HG03108 (cell line): ENCODE data around the gene EED.
A peak's percentile ranks its signal among the peaks of the same experiment; 100 is the strongest.
"Not testable (repeated sequence)": the region's sequence is repeated elsewhere in the genome, so short reads cannot be mapped to it uniquely, and the experiment has no call there.

ENCODE experiments used
- ATAC-seq: cut with Tn5 transposase; IDR thresholded peaks from one replicate; pipeline ENCODE4 v1.9.1; 2021; ENCODE audit warnings: moderate library complexity; ENCODE audit not compliant: unreplicated experiment

EED gene

DNA sequence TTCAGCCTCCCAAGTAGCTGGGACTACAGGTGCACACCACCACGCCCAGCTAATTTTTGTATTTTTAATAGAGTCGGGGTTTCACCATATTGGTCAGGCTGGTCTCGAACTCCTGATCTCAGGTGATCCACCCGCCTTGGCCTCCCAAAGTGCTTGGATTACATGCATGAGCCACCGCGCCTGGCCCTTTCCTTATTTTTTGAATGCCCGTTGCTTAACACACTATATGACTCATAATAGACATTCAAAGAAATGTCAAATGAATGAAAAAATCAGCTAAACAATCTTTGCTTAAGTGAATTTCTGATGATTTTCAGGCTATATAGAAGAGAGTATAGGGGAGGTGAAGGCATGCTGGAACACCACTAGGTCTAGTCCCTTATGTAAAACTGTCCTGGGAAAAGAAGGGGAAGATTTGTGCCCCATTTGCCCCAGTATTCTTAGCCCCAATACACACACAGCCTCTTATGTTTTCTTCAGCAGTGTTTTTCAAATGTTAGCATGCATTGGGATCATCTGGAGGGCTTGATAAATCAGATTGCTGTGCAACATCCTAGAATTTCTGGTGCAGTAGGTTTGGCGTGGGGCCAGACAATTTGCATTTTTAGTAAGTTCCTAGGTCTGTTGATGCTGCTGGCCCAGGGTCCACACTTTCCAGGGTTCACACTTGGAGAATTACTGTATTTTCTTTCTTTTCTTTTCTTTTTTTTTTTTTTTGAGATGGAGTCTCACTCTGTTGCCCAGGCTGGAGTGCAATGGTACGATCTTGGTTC, 45.1 kb downstream of the EED start:
- not testable (repeated sequence) for ATAC-seq

DNA sequence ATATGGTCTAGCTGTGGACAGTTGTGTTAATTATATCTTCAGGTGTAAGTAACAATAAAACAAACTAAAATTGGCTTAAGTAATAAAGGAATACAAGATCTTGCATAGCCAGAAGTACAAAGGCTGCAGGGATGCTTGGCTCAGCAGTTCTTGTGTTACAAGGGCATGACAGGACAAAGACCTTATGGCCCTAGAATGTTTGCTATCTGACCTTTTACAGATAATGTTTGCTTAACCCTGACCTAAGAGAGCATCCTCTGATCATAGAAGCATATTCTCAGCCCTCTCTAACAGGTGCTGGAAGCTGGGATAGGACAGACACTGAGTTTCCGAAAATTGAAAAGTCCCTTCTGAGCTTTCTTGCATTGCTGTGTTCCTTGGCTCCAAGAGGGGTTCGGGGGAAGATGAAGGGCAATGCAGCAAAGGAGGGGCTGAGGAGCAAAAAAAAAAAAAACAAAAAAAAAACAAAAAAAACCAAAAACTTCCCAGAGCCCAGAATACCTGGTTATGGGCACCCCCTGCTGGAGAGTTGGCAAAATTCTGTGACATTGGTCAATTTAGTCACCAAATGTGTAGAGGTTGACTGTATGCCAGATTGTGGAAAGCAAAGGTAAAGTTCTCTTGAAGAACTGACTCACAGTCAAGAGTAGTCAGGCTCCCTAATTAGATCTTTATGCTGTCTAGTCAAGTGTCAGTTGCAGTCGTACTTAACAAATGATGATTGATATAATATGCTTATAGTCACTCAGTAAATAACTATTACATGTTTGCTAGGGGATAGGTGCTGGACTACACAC, 47.1 kb downstream of the EED start:
- ATAC-seq, result no peak

DNA sequence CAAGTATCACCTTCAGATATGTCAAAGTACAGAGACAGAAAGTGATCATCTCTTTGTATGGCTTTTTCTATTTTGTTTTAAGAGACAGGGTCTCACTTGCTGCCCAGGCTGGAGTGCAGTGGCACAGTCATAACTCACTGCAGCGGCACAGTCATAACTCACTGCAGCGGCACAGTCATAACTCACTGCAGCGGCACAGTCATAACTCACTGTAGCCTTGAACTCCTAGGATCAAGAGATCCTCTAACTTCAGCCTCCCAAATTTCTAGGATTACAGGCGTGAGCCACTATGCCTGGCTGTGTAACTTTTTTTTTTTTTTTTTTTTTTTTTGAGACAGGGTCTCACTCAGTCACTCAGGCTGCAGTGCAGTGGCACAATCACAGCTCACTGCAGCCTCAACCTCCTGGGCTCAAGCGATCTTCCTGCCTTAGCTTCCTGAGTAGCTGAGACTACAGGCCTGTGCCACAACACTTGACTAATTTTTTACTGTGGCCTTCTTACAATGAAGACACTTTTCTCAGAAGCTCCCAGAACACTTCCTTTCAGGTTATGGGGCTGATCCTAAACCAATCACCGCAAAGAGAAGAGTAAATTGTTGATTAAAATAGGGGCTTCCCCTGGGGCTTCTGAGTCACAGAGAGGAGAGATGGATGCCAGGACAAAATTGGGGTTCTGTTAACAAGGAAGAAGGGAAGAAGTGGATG, 48.5 kb downstream of the EED start:
- ATAC-seq, result peak; percentile 61

DNA sequence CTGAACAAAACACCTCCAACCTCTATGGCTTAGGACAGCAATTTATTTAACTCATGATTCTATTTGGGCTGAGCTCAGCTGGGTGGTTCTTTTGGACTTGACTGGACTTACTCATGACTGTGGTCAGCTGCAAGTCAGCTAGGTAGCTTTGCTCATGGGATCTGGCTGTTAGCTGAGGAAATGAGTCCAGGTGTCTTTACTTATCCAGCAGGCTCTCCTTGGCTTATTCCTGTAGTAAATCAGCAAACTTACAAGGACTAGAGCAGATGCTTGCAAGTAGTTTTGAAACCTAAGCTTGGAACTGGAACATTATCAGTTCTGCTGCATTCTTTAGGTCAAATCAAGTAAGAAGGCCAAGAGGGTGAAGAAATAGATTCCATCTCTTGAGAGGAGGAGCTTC, 49.5 kb downstream of the EED start:
- no peak for ATAC-seq

DNA sequence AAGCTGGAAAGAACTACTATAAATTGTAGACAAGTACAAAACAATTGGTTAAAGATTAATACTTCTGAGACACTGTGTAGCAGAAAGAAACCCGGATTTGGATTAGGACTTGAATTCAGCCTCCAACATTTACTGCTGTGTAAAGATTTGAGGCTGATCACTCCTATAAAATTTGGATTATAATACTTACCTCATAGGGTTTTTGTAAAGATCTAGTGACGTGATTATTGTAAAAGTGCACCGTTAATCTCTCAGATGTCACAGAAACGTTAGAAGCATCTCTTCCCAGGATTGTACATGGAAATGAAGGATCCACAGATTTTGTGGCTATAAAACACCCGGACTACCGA, 57.2 kb downstream of the EED start:
- ATAC-seq, result no peak

DNA sequence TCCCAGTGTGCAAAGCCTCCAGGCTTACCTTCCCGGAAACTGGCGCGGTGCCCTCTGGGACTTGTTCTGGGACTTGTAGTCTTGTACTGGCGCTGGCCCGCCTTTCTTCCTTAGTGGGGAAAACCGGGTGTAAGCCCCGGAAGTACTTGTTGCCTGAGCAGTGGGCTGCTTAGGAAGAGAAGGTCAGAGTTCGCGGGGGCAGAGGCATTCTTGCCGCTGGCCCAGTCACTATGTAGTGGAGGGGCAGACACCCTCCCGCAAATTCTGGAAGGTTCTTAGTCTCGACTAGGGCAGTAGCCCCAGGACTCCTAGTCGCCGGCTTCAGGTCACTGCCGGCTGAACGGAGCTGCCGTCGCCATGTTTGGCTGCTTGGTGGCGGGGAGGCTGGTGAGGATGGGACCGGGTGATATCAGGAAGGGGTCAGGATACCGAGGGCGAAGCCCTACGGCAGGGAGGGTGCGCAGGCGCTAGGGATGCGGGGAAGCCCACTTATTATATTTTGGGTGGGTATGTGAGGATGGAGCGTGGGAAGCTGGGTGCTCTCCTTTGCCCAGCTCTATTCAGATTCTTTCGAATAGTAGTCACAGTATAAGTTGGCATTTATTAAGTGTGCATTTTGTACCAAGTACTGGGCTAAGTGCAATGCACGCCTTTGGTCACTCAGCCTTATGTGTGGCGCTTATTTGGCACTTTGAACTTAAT, 57.7 kb downstream of the EED start, which contains the start of gene HIKESHI:
HIKESHI (plus strand) TSS at position 149 of the 702 bp plus-strand sequence; CDS start at position 358, 209 bp downstream.
- peak; percentile 100 for ATAC-seq

DNA sequence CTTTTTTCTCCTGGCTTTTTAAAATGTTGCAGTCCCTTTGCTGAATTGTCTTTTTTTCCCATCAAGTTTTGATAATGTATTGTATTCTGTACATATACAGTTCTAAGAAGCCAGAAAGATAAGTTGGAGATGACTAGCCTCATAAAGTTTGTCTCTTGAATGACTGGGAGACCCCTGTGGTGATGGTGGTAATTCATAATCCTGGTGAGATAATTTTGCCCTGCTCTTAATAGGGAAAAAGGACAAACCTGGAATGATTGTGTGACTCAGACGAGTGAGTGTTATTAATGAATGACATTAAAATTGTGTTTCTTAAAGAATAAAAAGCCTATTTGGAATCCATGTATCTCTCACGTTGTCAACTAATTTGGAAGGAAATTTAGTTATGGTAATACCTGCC, 58.7 kb downstream of the EED start:
- no peak for ATAC-seq

DNA sequence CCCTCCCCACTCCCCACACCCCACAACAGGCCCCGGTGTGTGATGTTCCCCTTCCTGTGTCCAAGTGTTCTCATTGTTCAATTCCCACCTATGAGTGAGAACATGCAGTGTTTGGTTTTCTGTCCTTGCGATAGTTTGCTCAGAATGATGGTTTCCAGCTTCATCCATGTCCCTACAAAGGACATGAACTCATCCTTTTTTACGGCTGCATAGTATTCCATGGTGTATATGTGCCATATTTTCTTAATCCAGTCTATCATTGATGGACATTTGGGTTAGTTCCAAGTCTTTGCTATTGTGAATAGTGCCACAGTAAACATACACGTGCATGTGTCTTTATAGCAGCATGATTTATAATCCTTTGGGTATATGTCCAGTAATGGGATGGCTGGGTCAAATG, 64.2 kb downstream of the EED start:
- not testable (repeated sequence) for ATAC-seq

DNA sequence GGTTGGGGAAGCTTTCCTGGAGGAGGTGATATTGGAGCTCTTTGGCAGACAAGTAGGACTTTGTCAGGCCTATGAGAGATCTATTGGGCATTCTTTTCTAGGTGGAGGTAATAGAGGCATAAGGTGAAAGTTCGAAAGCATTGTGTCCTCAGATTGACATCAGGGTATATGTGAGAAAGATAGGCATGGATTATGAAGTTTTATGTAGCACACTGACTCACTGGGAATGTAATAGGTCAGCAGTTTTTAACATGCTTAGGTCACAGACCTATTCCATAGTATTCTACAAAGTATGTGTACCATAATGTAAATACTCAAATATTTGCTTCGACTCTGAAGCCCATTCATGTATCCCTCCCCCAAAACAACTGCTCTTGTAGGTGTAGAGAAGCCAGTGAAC, 69.2 kb downstream of the EED start:
- ATAC-seq, result no peak

DNA sequence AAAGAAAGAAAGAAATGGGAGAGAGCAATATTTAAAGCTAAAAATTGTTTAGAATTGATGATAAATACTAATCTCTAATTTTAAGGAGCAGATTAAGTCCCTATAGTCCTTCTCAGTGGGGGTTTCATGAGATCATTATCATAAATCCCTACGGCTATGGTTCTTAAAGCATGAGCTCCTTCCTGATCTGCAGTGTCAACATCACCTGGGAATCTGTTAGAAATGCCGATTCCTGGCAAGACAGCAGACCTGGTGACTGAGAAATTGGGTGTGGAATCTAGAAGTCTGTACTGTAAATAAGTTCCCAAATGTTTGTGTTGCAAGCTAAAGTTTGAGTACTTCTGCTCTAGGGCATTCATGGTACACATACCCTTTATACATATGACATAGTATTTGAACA, 70.1 kb downstream of the EED start:
- no peak for ATAC-seq
